HCT116 (cell line): ENCODE data around the gene HMCN1. TPM values are rescaled to one million over a fixed set of nuclear protein-coding genes. Genes with fewer than 3 reads are reported as not detected.

Source experiments
- ATAC-seq: fragments of 200-7000 bp; cut with Tn5 transposase; 2 replicates; pipeline ENCODE4 v1.9.1; 2020; ENCODE audit warnings: mild to moderate bottlenecking, moderate library complexity
- BruUV-seq: library from RNA; stranded (reverse); fragments of 400-500 nt; replicated peaks from 2 replicates; lab custom pipeline; 2021; lab: Mats Ljungman, UMichigan
- CTCF ChIA-PET: fragments of 300-600 bp; sonication (Branson Sonifier 250); formaldehyde crosslinking; loops from one replicate; lab custom pipeline; 2021; ENCODE audit warnings: antibody characterized with exemption; lab: Charles Lee
- POLR2A ChIA-PET: fragments of 300-600, 350-600 bp; sonication (Branson Sonifier 250); formaldehyde crosslinking; loops from one replicate; lab custom pipeline; 2021; ENCODE audit warnings: antibody characterized with exemption; lab: Charles Lee
- RAD21 ChIA-PET, 2 experiments: fragments of 300-600 bp; sonication (Branson Sonifier 250); formaldehyde crosslinking; loops; one replicate each; lab custom pipeline; 2023; ENCODE audit warnings: low total read pairs in 2 of 2; ENCODE audit not compliant: uncharacterized antibody in 2 of 2, unreplicated experiment in 2 of 2, low non-redundant PET in 1 of 2; lab: Charles Lee
- DNase-seq: peaks from one replicate; pipeline ENCODE4 v3.0.0-alpha.2; 2010; ENCODE audit warnings: low read depth, low spot score
- H2AFZ ChIP-seq: fragments of 200-600 bp; shearing (Covaris generic), sonication (generic); 2 replicates; pipeline ENCODE4 v1.6.1; 2017; ENCODE audit warnings: low read depth, mixed run types, mixed read lengths, antibody characterized with exemption, low read length; ENCODE audit not compliant: poor library complexity, severe bottlenecking
- H3K27ac ChIP-seq: 2 replicates; pipeline ENCODE4 v1.5.1; 2012; ENCODE audit warnings: low read depth, low read length
- H3K27me3 ChIP-seq: fragments of 200-600 bp; sonication (generic); 2 replicates; pipeline ENCODE4 v1.6.1; 2016; ENCODE audit warnings: mixed run types, low read length, mixed read lengths; ENCODE audit not compliant: insufficient read depth
- H3K36me3 ChIP-seq, 2 experiments: fragments of 200-500 bp in 1 of 2; fragments of 200-600 bp in 1 of 2; sonication (Bioruptor generic) in 1 of 2; sonication (generic) in 1 of 2; 2 replicates each; pipeline versions ENCODE4 v1.5.1 to v1.6.1; 2014 to 2016; ENCODE audit warnings: low read length in 2 of 2, inconsistent platforms in 1 of 2, mixed read lengths in 1 of 2, mixed run types in 1 of 2; ENCODE audit not compliant: insufficient read depth in 2 of 2, control insufficient read depth in 1 of 2
- H3K4me1 ChIP-seq, 2 experiments: fragments of 200-600 bp in 1 of 2; sonication (generic) in 1 of 2; 2 replicates each; pipeline versions ENCODE4 v1.5.1 to v1.6.1; 2012 to 2017; ENCODE audit warnings: low read length in 2 of 2, inconsistent platforms in 1 of 2, mild to moderate bottlenecking in 1 of 2, mixed read lengths in 1 of 2, mixed run types in 1 of 2, moderate library complexity in 1 of 2; ENCODE audit not compliant: insufficient read depth in 2 of 2, control insufficient read depth in 1 of 2
- H3K4me2 ChIP-seq: fragments of 200-600 bp; sonication (generic); 2 replicates; pipeline ENCODE4 v1.6.1; 2017; ENCODE audit warnings: mixed run types, low read length, mixed read lengths
- H3K4me3 ChIP-seq, 2 experiments: fragments of 200-600 bp in 1 of 2; sonication (generic) in 1 of 2; replicated peaks in 1 of 2; 2 replicates each; pipeline ENCODE4 v1.5.1; 2011 to 2016; ENCODE audit warnings: low read length in 2 of 2, control low read depth in 1 of 2, low read depth in 1 of 2, mild to moderate bottlenecking in 1 of 2, mixed read lengths in 1 of 2, mixed run types in 1 of 2
- H3K79me2 ChIP-seq: fragments of 200-600 bp; sonication (generic); 2 replicates; pipeline ENCODE4 v1.6.1; 2017; ENCODE audit warnings: mild to moderate bottlenecking, mixed run types, low read length, moderate library complexity, mixed read lengths; ENCODE audit not compliant: insufficient read depth
- H3K9ac ChIP-seq: fragments of 200-600 bp; sonication (generic); 2 replicates; pipeline ENCODE4 v1.6.1; 2016; ENCODE audit warnings: low read length, mixed read lengths
- H3K9me2 ChIP-seq: fragments of 200-600 bp; sonication (generic), shearing (Covaris generic); 2 replicates; pipeline ENCODE4 v1.6.1; 2017; ENCODE audit warnings: mixed run types, mild to moderate bottlenecking, moderate library complexity; ENCODE audit not compliant: insufficient read depth
- H3K9me3 ChIP-seq, 2 experiments: fragments of 200-500 bp in 1 of 2; fragments of 200-600 bp in 1 of 2; sonication (Bioruptor generic) in 1 of 2; sonication (generic) in 1 of 2; 2 replicates each; pipeline ENCODE4 v1.6.1; 2014 to 2017; ENCODE audit warnings: low read length in 2 of 2, mixed read lengths in 2 of 2, inconsistent platforms in 1 of 2, low read depth in 1 of 2, mild to moderate bottlenecking in 1 of 2, mixed run types in 1 of 2, moderate library complexity in 1 of 2; ENCODE audit not compliant: control insufficient read depth in 1 of 2, insufficient read depth in 1 of 2
- H4K20me1 ChIP-seq: fragments of 200-600 bp; sonication (generic), shearing (Covaris generic); 2 replicates; pipeline ENCODE4 v1.6.1; 2017; ENCODE audit warnings: mixed run types, mild to moderate bottlenecking, moderate library complexity; ENCODE audit not compliant: insufficient read depth
- ELF1 ChIP-seq: IDR thresholded peaks from 2 replicates; pipeline ENCODE4 v1.6.1; 2012; ENCODE audit warnings: low read depth, borderline replicate concordance
- FOSL1 ChIP-seq: IDR thresholded peaks from 2 replicates; pipeline ENCODE4 v1.6.1; 2012; ENCODE audit warnings: low read depth
- REST ChIP-seq: IDR thresholded peaks from 2 replicates; pipeline ENCODE4 v1.6.1; 2012; ENCODE audit warnings: low read depth
- SRF ChIP-seq: IDR thresholded peaks from 2 replicates; pipeline ENCODE4 v1.6.1; 2012; ENCODE audit warnings: low read depth
- TCF7L2 ChIP-seq: IDR thresholded peaks from 2 replicates; pipeline ENCODE4 v1.7.0; 2011; ENCODE audit warnings: borderline replicate concordance, inconsistent platforms; ENCODE audit not compliant: insufficient read depth, insufficient read length; ENCODE audit errors: extremely low read depth
- YY1 ChIP-seq: IDR thresholded peaks from 2 replicates; pipeline ENCODE4 v1.6.1; 2011; ENCODE audit warnings: low read length, low read depth, moderate library complexity, mild to moderate bottlenecking; ENCODE audit not compliant: insufficient replicate concordance; ENCODE audit errors: extremely low read depth
- ZBTB33 ChIP-seq: IDR thresholded peaks from 2 replicates; pipeline ENCODE4 v1.6.1; 2011; ENCODE audit warnings: mild to moderate bottlenecking, low read length, moderate library complexity; ENCODE audit not compliant: insufficient replicate concordance; ENCODE audit errors: extremely low read depth
- ZNF274 ChIP-seq: fragments of 200-500 bp; sonication (Bioruptor generic); IDR thresholded peaks from 2 replicates; pipeline ENCODE4 v1.6.1; 2014; ENCODE audit warnings: mild to moderate bottlenecking, low read depth, low read length, inconsistent platforms
- intact Hi-C: fragments of 100-400 bp; cut with micrococcal nuclease; formaldehyde crosslinking; loops from 2 replicates; pipeline ENCODE4 v1.10.0; 2022
- total RNA-seq: library from RNA; stranded (reverse); gene quantifications from one replicate; pipeline ENCODE4 v1.2.1, GENCODE V29; 2021; ENCODE audit not compliant: unreplicated experiment

The HMCN1 gene
- total RNA-seq, 1 experiment from 2014 or later, result 0.59 TPM

- ChIA-PET POLR2A (no interaction called here), RAD21 (no interaction called here), CTCF (no interaction called here)
- Histone ChIP-seq H3K4me1 (no peaks in the 10 kb centered on the region), H3K9ac (no peak overlapping the region), H3K4me3 (no peak overlapping the region), H2AFZ (no peak overlapping the region), H3K36me3 (no peaks in the 10 kb centered on the region), H3K9me2 (no peaks in the 10 kb centered on the region), H3K27ac (no peak overlapping the region), H3K4me2 (no peak overlapping the region), H3K27me3 (no peaks in the 10 kb centered on the region), H3K79me2 (no peaks in the 10 kb centered on the region), H3K9me3 (no peaks in the 10 kb centered on the region), H4K20me1 (no peaks in the 10 kb centered on the region)
- TF ChIP-seq REST, result no peak
- TF ChIP-seq ELF1, result no peak
- TF ChIP-seq ZBTB33, result no peak
- no peak for TF ChIP-seq TCF7L2
- TF ChIP-seq FOSL1, result no peak
- TF ChIP-seq ZNF274, result no peak
- no peak for TF ChIP-seq YY1
- TF ChIP-seq SRF, result no peak
- intact Hi-C loops, result no loop called here
- ATAC-seq (no peak), DNase-seq (no peak)
- no TSS peak for BruUV-seq
These were observed 316.2 kb downstream of the HMCN1 start for GRCh38 chr1:186050360-186050759.
